Measurements from ENCODE around the gene GLTPD2.
"Not testable (repeated sequence)": the region's sequence is repeated elsewhere in the genome, so short reads cannot be mapped to it uniquely, and the experiment has no call there.

Gene GLTPD2

GRCh38 chr17:4807605-4808377, 19.0 kb downstream of the GLTPD2 start:
- DNase-seq (ENCODE audit: low read depth, low spot score) = no peak

DNA sequence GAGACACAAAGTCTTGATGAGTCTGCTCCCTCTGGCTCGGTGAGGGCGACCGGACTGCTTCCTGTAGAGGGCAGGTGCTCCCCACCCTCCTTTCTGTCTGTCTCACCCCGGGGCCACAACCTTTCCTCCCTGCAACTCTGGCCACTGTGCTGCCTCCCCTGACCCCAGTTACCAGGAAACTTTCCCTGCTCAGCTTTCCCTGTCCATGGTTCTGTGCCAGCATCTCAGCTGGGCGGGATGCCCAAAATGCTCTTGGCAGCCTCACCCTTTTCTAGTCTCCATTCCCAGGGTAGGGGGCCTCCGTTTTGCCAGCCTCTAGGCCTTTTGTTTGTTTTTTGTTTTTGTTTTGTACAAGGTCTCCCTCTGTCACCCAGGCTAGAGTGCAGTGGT, 19.6 kb downstream of the GLTPD2 start:
- DNase-seq (ENCODE audit: low read depth, low spot score) = no peak

DNA sequence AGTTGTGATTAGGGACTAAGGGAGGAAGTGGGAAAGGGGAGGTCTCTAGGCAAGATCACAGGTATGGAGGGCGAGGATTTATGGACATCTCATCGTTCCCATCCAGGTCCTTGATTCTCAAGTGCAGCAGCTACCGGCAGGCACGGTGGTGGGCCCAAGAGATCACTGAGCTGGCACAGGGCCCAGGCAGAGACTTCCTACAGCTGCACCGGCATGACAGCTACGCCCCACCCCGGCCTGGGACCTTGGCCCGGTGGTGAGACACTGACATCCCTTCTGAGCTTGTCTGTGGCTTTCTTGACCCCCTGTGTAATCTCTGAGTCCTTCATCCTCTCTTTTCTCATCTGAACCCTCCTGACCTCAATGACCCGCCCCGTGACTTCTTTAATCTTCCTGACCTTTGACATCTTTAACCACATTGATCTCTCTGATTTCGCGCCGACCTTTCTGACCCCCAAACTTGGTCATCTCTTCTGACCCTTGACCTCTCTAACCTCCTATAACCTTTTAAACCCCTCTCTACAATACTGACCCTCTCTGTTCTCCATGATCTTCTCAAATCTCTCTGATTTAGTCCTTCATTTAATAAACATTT, 22.0 kb downstream of the GLTPD2 start:
- no peak for DNase-seq (ENCODE audit: low read depth, low spot score)

GRCh38 chr17:4811471-4811870, 22.7 kb downstream of the GLTPD2 start:
- DNase-seq (ENCODE audit: low read depth, low spot score) = no peak

- DNase-seq (ENCODE audit: low read depth, low spot score) = no peak
Measured at GRCh38 chr17:4812690-4813089, 23.9 kb downstream of the GLTPD2 start.

GRCh38 chr17:4815043-4815675, 26.4 kb downstream of the GLTPD2 start:
- DNase-seq (ENCODE audit: low read depth, low spot score) = no peak

DNA sequence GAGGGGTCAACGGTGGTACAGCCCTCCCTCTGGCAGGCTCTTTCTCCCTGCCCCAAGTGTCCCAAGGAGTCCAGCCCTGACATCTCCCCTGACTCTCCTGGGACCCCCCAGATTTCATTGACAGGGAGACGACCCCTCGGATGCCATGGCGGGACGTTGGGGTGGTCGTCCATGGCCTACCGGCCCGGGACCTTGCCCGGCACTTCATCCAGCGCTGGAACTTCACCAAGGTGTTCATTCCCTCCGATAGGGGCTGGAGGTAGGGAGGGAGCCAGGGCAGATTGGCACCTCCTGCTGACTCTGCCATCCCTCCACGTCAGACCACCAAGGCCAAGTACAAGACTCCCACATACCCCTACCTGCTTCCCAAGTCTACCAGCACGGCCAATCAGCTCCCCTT, 28.1 kb downstream of the GLTPD2 start:
- DNase-seq (ENCODE audit: low read depth, low spot score) = no peak

DNA sequence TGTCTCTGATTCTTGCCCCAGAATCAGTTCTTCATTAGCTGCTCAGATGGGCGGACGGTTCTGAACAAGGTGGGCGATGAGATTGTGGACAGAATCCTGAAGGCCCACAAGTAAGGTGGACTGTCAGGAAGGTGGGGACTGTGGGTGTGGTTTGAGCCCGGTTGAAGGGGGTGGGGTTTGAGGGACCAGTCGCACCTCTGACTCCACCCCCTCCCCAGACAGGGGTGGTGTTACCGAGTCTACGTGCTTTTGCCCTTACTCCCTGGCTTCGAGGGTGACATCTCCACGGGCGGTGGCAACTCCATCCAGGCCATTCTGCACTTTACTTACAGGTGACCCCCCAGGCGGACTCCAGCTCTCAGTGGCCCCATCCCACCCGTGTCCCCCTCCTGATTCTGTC, 29.5 kb downstream of the GLTPD2 start:
- DNase-seq (ENCODE audit: low read depth, low spot score) = no peak

GRCh38 chr17:4822835-4823234, 34.1 kb downstream of the GLTPD2 start:
- DNase-seq (ENCODE audit: low read depth, low spot score) = no peak

- DNase-seq (ENCODE audit: low read depth, low spot score) = no peak
Measured at GRCh38 chr17:4823373-4824089, 34.8 kb downstream of the GLTPD2 start.

DNA sequence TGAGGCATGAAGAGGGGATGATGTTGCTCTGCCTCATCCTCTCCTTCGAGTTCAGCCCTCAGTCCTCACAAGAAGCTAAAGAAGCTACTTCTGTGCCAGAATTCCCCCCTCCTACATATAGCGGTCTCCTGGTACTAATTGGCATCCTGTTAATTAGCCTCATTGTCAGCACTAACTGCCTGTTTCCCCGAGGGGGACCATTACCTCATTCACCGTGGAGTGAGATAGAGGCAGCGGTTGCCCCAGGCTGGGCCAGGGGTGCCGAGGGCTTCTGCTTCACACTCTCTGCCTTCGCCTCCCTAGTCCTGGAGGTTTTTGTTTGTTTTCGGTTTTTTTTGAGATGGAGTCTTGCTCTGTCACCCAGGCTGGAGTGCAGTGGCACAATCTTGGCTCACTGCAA, 38.6 kb downstream of the GLTPD2 start:
- no peak for DNase-seq (ENCODE audit: low read depth, low spot score)

DNA sequence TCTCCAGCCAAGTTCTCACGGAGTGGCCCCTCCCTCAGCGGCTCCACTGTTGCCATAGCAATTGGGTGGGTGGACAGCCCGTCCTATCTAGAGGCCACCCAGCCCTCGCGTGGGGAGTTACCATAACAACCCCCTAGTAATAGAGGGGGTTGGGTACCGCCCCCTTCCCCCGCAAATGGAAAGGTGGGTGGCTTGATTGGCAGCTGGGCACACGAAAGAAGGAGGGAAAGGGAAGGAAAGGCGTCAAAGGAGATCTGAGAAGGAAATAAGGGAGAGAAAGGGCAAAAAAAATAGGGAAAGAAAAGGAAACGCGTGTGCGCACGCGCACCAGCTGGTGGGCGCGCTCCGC, 44.0 kb downstream of the GLTPD2 start:
- not testable (repeated sequence) for DNase-seq (ENCODE audit: low read depth, low spot score)

DNA sequence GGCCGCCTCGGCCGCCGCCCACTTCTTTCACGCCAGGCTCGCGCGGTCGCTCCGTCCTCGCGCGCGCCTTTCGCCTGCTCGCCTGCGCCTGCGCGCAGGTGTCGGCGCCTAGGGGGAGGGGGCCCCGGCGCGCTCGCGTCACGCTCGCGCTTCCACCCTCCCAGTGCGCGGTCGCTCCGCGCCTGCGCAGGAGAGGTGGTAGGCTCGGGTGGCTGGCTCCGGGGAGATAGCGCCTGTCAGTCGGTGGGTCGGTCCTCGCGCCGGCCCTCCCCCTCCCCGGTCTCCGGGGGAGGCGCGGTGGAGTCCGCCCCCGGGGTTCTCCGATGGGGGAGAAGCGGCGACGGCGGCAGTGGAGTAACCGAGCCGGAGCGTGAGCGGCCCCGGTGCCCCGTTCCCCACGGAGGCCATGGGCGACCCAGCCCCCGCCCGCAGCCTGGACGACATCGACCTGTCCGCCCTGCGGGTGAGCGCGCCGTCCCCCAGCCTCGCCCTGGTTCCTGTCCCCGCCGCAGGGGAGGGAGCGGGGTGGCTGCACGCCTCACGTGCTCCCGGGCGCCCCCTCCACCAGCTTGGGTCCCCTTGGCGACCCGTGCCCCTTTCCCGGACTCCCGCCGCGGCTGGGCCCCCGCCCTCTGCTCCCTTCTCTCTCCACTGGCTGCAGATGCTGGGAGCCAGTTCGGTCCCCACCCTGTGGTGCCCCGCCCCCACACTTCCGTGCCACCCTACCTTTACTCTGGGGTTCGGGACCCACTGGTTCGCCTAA, 44.6 kb downstream of the GLTPD2 start, which contains the start of gene MINK1:
MINK1 (plus strand) TSS at position 163 of the 763 bp plus-strand sequence; CDS start at position 407, 244 bp downstream.
- DNase-seq (ENCODE audit: low read depth, low spot score) = peak; percentile 83

- DNase-seq (ENCODE audit: low read depth, low spot score) = no peak
Measured at GRCh38 chr17:4833941-4834680, 45.3 kb downstream of the GLTPD2 start.

DNA sequence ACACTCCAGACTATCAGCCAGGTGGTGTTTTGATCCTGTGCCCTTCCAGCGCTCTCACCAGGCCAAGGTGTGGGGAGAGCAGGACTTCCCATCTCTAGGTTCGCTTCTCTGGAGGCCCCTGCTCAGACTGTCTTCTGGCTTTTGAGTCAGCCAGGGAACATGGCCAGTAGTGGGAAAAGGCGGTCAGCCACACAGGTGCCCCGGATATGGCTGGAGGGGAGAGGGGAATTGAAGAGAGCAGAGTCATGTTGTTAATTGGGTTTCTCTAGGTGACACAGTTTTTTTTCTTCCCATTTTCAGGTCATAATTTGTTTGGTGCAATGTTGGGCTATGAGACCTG, 45.9 kb downstream of the GLTPD2 start:
- DNase-seq (ENCODE audit: low read depth, low spot score) = no peak

DNA sequence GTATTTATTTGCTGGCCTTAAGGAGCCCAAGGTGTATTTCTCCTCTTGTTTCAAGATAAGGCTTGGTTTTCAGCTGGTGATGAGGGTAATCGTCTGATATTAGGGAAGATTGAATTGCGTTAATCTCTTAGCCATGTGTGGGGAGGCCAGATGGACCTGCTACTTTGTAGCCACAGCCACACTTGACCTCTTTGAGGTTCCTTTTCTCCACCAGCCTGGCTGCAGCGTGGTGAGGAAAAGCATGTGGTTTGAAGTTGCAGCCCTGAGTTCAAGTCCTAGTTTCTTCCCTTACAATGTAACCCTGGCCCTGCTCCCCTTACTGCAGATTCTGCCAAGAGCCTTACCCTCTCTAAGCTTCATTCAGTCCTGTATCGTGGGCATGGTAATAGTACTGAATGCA, 47.5 kb downstream of the GLTPD2 start:
- no peak for DNase-seq (ENCODE audit: low read depth, low spot score)

DNA sequence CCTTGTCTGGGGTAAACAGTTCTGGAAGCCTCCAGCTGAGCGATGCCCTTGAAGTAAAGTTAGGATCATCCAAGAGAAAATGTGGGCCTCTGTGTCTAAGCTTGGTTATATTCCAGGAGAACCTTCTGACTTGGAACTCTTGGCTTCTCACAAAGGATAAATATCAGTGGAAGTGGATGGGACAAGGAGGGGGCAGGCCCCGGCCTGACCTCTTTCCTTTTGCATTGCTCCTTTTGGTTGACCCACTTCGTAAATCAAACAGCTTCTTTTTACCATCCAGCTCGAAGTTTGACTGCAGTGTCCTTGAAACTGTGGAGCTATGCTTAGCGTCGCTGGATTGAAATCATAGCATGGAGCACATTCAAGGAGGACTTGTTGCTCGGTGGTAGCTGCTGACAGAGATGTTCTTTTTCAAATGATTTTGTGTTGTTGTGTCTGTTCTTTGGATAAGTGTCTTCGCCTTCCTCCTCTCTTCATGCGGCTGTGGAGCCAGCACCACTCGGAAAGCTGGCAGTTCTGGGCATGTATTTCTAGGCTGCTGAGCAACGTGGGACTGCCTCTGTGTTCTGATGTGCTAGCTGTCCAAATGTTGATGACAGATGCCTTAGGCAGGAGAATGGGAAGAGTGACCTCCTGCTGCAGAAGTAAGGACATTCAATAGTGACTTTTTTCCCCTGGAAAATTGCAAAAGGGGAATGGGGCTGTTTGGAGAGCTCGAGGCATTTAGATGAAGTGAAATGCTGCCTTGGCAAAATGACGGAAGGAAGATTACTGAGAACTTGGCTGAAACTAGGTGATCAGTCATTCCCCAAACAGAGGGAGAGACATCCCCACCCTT, 48.9 kb downstream of the GLTPD2 start:
- DNase-seq (ENCODE audit: low read depth, low spot score) = no peak

GRCh38 chr17:4838309-4838785, 49.6 kb downstream of the GLTPD2 start:
- DNase-seq (ENCODE audit: low read depth, low spot score) = no peak

DNA sequence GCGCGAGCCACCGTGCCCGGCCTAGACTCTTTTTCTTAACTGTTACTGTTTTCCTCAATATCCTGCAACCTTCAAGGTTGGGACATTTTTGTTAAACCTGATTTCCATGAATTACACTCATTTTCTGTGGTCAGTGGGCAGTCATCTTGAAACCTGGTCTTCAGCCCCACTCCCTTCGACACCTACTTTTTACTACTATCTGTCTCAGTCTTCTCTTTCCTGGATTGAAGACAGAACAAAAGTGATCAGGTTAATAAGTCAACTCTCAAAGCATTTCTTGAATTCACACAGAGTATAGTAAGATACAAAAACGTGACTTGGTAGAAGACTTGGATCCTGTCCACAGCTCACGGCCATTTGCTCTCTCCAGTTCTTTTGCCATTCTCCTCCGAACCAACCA, 50.5 kb downstream of the GLTPD2 start:
- no peak for DNase-seq (ENCODE audit: low read depth, low spot score)

Measured in smooth muscle cell of the brain vasculature (primary cell).